ENCODE results near the gene LRBA.
"Not testable (repeated sequence)": the region's sequence is repeated elsewhere in the genome, so short reads cannot be mapped to it uniquely, and the experiment has no call there.

Gene LRBA

GRCh38 chr4:150567070-150567469, 448.0 kb downstream of the LRBA start:
- DNase-seq: no peak
- no peaks in the 10 kb centered on the region for H3F3A ChIP-seq (ENCODE audit: insufficient read depth, low read length)
- H3K79me2 ChIP-seq (ENCODE audit: low read length): no peaks in the 10 kb centered on the region
- no peaks in the 10 kb centered on the region for H3K4me1 ChIP-seq (ENCODE audit: low read length)
- TF ChIP-seq EZH2phosphoT487 (IDR thresholded peaks at IDR 0.05; ENCODE audit: low read length) (no peak), EZH2 (optimal IDR thresholded peaks at IDR 0.05; ENCODE audit: low read depth, low read length) (no peak)
- TF ChIP-seq, protein P1, sequence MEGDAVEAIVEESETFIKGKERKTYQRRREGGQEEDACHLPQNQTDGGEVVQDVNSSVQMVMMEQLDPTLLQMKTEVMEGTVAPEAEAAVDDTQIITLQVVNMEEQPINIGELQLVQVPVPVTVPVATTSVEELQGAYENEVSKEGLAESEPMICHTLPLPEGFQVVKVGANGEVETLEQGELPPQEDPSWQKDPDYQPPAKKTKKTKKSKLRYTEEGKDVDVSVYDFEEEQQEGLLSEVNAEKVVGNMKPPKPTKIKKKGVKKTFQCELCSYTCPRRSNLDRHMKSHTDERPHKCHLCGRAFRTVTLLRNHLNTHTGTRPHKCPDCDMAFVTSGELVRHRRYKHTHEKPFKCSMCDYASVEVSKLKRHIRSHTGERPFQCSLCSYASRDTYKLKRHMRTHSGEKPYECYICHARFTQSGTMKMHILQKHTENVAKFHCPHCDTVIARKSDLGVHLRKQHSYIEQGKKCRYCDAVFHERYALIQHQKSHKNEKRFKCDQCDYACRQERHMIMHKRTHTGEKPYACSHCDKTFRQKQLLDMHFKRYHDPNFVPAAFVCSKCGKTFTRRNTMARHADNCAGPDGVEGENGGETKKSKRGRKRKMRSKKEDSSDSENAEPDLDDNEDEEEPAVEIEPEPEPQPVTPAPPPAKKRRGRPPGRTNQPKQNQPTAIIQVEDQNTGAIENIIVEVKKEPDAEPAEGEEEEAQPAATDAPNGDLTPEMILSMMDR (IDR thresholded peaks at IDR 0.05; ENCODE audit: low read length): no peak
- H3K27me3 ChIP-seq (replicated peaks; ENCODE audit: insufficient read depth, low read length): no peaks in the 10 kb centered on the region
- H3K4me3 ChIP-seq (ENCODE audit: low read length): no peak overlapping the region
- H3K4me2 ChIP-seq (ENCODE audit: low read depth, low read length): no peak overlapping the region
- no peak overlapping the region for H3K9ac ChIP-seq (ENCODE audit: low read length)
- H3K36me3 ChIP-seq (replicated peaks; ENCODE audit: insufficient read depth, low read length): no peaks in the 10 kb centered on the region
- H3K9me3 ChIP-seq (replicated peaks; ENCODE audit: insufficient read depth, low read length): no peaks in the 10 kb centered on the region
- H2AFZ ChIP-seq (ENCODE audit: low read length): no peak overlapping the region
- no peaks in the 10 kb centered on the region for H4K20me1 ChIP-seq (ENCODE audit: insufficient read depth, low read length)
- no peaks in the 10 kb centered on the region for H3K9me2 ChIP-seq (replicated peaks; ENCODE audit: insufficient read depth, low read length)
- H3K27ac ChIP-seq (ENCODE audit: low read length): no peak overlapping the region

GRCh38 chr4:150564967-150565366, 450.1 kb downstream of the LRBA start:
- not testable (repeated sequence) for H3K9me2 ChIP-seq (replicated peaks; ENCODE audit: insufficient read depth, low read length); DNase-seq; H3K27me3 ChIP-seq (replicated peaks; ENCODE audit: insufficient read depth, low read length); H2AFZ ChIP-seq (ENCODE audit: low read length); H3K4me2 ChIP-seq (ENCODE audit: low read depth, low read length); H3K27ac ChIP-seq (ENCODE audit: low read length); H3K79me2 ChIP-seq (ENCODE audit: low read length); H4K20me1 ChIP-seq (ENCODE audit: insufficient read depth, low read length); H3K9ac ChIP-seq (ENCODE audit: low read length); H3K4me1 ChIP-seq (ENCODE audit: low read length); H3F3A ChIP-seq (ENCODE audit: insufficient read depth, low read length); H3K4me3 ChIP-seq (ENCODE audit: low read length); H3K9me3 ChIP-seq (replicated peaks; ENCODE audit: insufficient read depth, low read length); H3K36me3 ChIP-seq (replicated peaks; ENCODE audit: insufficient read depth, low read length)

DNA sequence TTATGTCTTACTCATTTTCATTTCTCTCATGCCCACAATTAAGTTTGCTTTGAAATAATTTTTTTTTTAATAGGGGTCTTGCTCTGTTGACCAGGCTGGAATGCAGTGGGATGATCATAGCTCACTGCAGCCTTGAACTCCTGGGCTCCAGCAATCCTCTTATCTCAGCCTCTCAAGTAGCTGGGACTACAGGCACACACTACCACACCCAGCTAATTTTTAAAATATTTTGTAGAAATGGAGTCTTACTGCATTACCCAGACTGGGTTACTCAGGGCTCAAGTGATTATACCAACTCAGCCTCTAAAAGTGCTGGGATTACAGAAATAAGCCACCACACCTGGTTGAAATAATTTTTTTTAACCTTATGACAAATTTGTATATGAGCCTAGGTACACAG, 452.3 kb downstream of the LRBA start:
- Histone ChIP-seq H3K4me1 (ENCODE audit: low read length) (no peaks in the 10 kb centered on the region), H3K27me3 (replicated peaks; ENCODE audit: insufficient read depth, low read length) (no peaks in the 10 kb centered on the region), H3F3A (ENCODE audit: insufficient read depth, low read length) (no peaks in the 10 kb centered on the region), H3K36me3 (replicated peaks; ENCODE audit: insufficient read depth, low read length) (no peaks in the 10 kb centered on the region), H3K9ac (ENCODE audit: low read length) (no peak overlapping the region), H3K9me3 (replicated peaks; ENCODE audit: insufficient read depth, low read length) (no peaks in the 10 kb centered on the region), H3K79me2 (ENCODE audit: low read length) (no peaks in the 10 kb centered on the region), H4K20me1 (ENCODE audit: insufficient read depth, low read length) (no peaks in the 10 kb centered on the region), H2AFZ (ENCODE audit: low read length) (no peak overlapping the region), H3K9me2 (replicated peaks; ENCODE audit: insufficient read depth, low read length) (no peaks in the 10 kb centered on the region), H3K4me2 (ENCODE audit: low read depth, low read length) (no peak overlapping the region), H3K4me3 (ENCODE audit: low read length) (no peak overlapping the region), H3K27ac (ENCODE audit: low read length) (no peak overlapping the region)
- TF ChIP-seq EZH2 (optimal IDR thresholded peaks at IDR 0.05; ENCODE audit: low read depth, low read length): no peak
- no peak for TF ChIP-seq EZH2phosphoT487 (IDR thresholded peaks at IDR 0.05; ENCODE audit: low read length)
- TF ChIP-seq, protein P1 (IDR thresholded peaks at IDR 0.05; ENCODE audit: low read length): no peak
- no peak for DNase-seq

GRCh38 chr4:150562250-150562649, 452.8 kb downstream of the LRBA start:
- H3K27me3 ChIP-seq (replicated peaks; ENCODE audit: insufficient read depth, low read length): no peaks in the 10 kb centered on the region
- no peak overlapping the region for H3K27ac ChIP-seq (ENCODE audit: low read length)
- H3K9me2 ChIP-seq (replicated peaks; ENCODE audit: insufficient read depth, low read length): no peaks in the 10 kb centered on the region
- H2AFZ ChIP-seq (ENCODE audit: low read length): no peak overlapping the region
- H3F3A ChIP-seq (ENCODE audit: insufficient read depth, low read length): no peaks in the 10 kb centered on the region
- no peaks in the 10 kb centered on the region for H3K79me2 ChIP-seq (ENCODE audit: low read length)
- no peak for DNase-seq
- H3K4me1 ChIP-seq (ENCODE audit: low read length): no peaks in the 10 kb centered on the region
- H3K4me2 ChIP-seq (ENCODE audit: low read depth, low read length): no peak overlapping the region
- TF ChIP-seq EZH2phosphoT487 (IDR thresholded peaks at IDR 0.05; ENCODE audit: low read length): no peak
- TF ChIP-seq, protein P1 (IDR thresholded peaks at IDR 0.05; ENCODE audit: low read length): no peak
- no peak for TF ChIP-seq EZH2 (optimal IDR thresholded peaks at IDR 0.05; ENCODE audit: low read depth, low read length)
- H3K4me3 ChIP-seq (ENCODE audit: low read length): no peak overlapping the region
- H3K9me3 ChIP-seq (replicated peaks; ENCODE audit: insufficient read depth, low read length): no peaks in the 10 kb centered on the region
- H3K9ac ChIP-seq (ENCODE audit: low read length): no peak overlapping the region
- H4K20me1 ChIP-seq (ENCODE audit: insufficient read depth, low read length): no peaks in the 10 kb centered on the region
- no peaks in the 10 kb centered on the region for H3K36me3 ChIP-seq (replicated peaks; ENCODE audit: insufficient read depth, low read length)

Measured in MM.1S (cell line).